ENCODE data around the gene EPM2A. TPM values are rescaled to one million over a fixed set of nuclear protein-coding genes. Genes with fewer than 3 reads are reported as not detected.

EPM2A gene
- total RNA-seq, 1 donor from 2014 or later: 41.3 TPM

- intact Hi-C loops (cut with micrococcal nuclease): no loop called here
- H3K27ac ChIP-seq (replicated peaks): no peak overlapping the region
- H3K4me3 ChIP-seq: no peak overlapping the region
- TF ChIP-seq CTCF (IDR thresholded peaks at IDR 0.05; ENCODE audit: borderline replicate concordance): no peak
- H3K36me3 ChIP-seq: no peaks in the 10 kb centered on the region
- H3K27me3 ChIP-seq (ENCODE audit: low read depth): no peaks in the 10 kb centered on the region
- no peak for DNase-seq
- peaks cover 11% of the 10 kb centered on the region for H3K9me3 ChIP-seq (replicated peaks)
- H3K4me1 ChIP-seq: no peaks in the 10 kb centered on the region
Observed at GRCh38 chr6:145600299-145600698, 135.0 kb downstream of the EPM2A start.

- no peaks in the 10 kb centered on the region for H3K4me1 ChIP-seq
- H3K9me3 ChIP-seq (replicated peaks): peaks cover 5% of the 10 kb centered on the region
- intact Hi-C loops (cut with micrococcal nuclease): no loop called here
- DNase-seq: no peak
- no peak overlapping the region for H3K4me3 ChIP-seq
- no peak for TF ChIP-seq CTCF (IDR thresholded peaks at IDR 0.05; ENCODE audit: borderline replicate concordance)
- H3K27me3 ChIP-seq (ENCODE audit: low read depth): no peaks in the 10 kb centered on the region
- no peaks in the 10 kb centered on the region for H3K36me3 ChIP-seq
- no peak overlapping the region for H3K27ac ChIP-seq (replicated peaks)
Observed at GRCh38 chr6:145588981-145589380, 146.3 kb downstream of the EPM2A start.

- Histone ChIP-seq H3K27me3 (ENCODE audit: low read depth) (no peaks in the 10 kb centered on the region), H3K4me3 (no peak overlapping the region), H3K27ac (replicated peaks) (no peak overlapping the region), H3K36me3 (no peaks in the 10 kb centered on the region), H3K9me3 (replicated peaks) (peaks cover 13% of the 10 kb centered on the region), H3K4me1 (no peaks in the 10 kb centered on the region)
- no peak for TF ChIP-seq CTCF (IDR thresholded peaks at IDR 0.05; ENCODE audit: borderline replicate concordance)
- no peak for DNase-seq
- intact Hi-C loops (cut with micrococcal nuclease): no loop called here
Observed at GRCh38 chr6:145587334-145587733, 148.0 kb downstream of the EPM2A start.

- TF ChIP-seq CTCF (IDR thresholded peaks at IDR 0.05; ENCODE audit: borderline replicate concordance): no peak
- intact Hi-C loops (cut with micrococcal nuclease): no loop called here
- Histone ChIP-seq H3K27ac (replicated peaks) (no peak overlapping the region), H3K36me3 (no peaks in the 10 kb centered on the region), H3K4me1 (no peaks in the 10 kb centered on the region), H3K9me3 (replicated peaks) (peaks cover 28% of the 10 kb centered on the region), H3K4me3 (no peak overlapping the region), H3K27me3 (ENCODE audit: low read depth) (no peaks in the 10 kb centered on the region)
- DNase-seq: no peak
Observed at GRCh38 chr6:145583753-145584152, 151.6 kb downstream of the EPM2A start.

Other genes with a start within 250 kb of the EPM2A start
- 16.7 TPM for gene FBXO30, start 79.3 kb upstream of the EPM2A start, total RNA-seq
- gene SHPRH, start 228.8 kb upstream of the EPM2A start, total RNA-seq: 10.0 TPM

Measured in left ventricle myocardium inferior (tissue), 1 donor.